Colonic mucosa (tissue), 4 donors: ENCODE data around the gene CD55. TPM values are rescaled to one million over a fixed set of nuclear protein-coding genes. Genes with fewer than 3 reads are reported as not detected.

Source experiments
- DNase-seq: peaks from one replicate; pipeline ENCODE4 v3.0.0-alpha.2; 2020
- H3K27ac ChIP-seq: fragments of 200-600 bp; one replicate; pipeline ENCODE4 v1.8.0; 2021
- H3K27me3 ChIP-seq: fragments of 200-600 bp; one replicate; pipeline ENCODE4 v1.8.0; 2021
- H3K36me3 ChIP-seq: fragments of 200-600 bp; one replicate; pipeline ENCODE4 v1.8.0; 2021
- H3K4me1 ChIP-seq: fragments of 200-600 bp; one replicate; pipeline ENCODE4 v1.8.0; 2021; ENCODE audit warnings: mild to moderate bottlenecking
- H3K4me3 ChIP-seq: fragments of 200-600 bp; one replicate; pipeline ENCODE4 v1.8.0; 2021
- H3K9ac ChIP-seq, 2 donors: one replicate each; pipeline ENCODE4 v1.7.0; 2013; ENCODE audit warnings: control low read depth in 2 of 2, low read depth in 2 of 2, low read length in 2 of 2
- H3K9me3 ChIP-seq: fragments of 200-600 bp; one replicate; pipeline ENCODE4 v1.8.0; 2021
- CTCF ChIP-seq: fragments of 200-600 bp; IDR thresholded peaks from one replicate; pipeline ENCODE4 v1.8.0; 2022; ENCODE audit warnings: antibody characterized with exemption, mild to moderate bottlenecking
- intact Hi-C: fragments of 100-400 bp; cut with DNase I; formaldehyde crosslinking; loops from one replicate; pipeline ENCODE4 v1.14.1; 2022
- total RNA-seq, 2 donors: library from RNA; stranded (reverse); fragmentation: NEBNext Ultra II Directional in 1 of 2; extraction: Animal tissue kit (Norgen Biotek cat#: 25700) in 1 of 2; gene quantifications; one replicate each; pipeline ENCODE4 v1.2.1, GENCODE V29; 2021
- donor health status: healthy.
- donor health status: DM: no; HTN: no; CAD: no.
- donor health status: DM: no; HTN: no; CAD: no.

CD55 gene
- total RNA-seq, 2 donors from 2014 or later = 49.4 to 70.7 TPM

DNA sequence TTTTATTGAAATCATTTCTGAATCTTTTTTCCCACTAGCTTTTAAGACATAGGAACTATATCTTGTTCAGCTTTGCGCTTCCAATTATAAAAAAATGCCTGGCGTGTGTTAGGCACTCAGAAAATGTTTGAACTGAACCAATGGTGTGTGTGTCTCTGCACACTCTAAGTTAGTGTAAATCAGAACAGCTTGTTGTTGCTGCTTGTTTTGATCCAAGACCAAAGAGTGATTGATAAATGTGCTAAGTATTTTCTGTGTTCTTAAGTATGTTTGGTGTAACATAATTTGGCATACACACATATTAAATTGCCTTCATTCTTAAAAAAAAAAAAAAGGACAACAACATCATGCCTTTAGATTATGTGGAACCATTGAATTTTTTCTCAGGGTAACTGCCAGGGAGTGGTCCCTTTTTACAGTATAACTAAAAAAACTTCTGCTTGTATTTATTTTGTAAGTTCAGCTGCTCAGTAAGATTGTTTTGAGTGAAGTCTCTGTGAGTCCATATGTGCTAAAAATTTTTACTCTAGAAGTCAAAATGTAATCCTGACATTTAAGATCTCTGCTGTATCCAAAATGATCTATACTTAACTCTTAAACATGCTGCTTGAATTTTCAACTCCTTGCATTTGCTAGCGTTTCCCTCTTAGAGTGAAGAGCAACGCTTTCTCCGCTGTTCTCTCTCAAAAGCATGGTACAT, 8.7 kb downstream of the CD55 start:
- no peak for DNase-seq
- intact Hi-C loops = loop anchor here (10.0 kb wide), 1 partner anchor 75 kb away; no protein-coding TSS in a partner anchor
- Histone ChIP-seq H3K4me3 (no peak overlapping the region), H3K27me3 (no peaks in the 10 kb centered on the region), H3K36me3 (no peaks in the 10 kb centered on the region), H3K27ac (no peak overlapping the region), H3K9me3 (no peaks in the 10 kb centered on the region), H3K4me1 (no peaks in the 10 kb centered on the region), H3K9ac (no peak overlapping the region)
- TF ChIP-seq CTCF = no peak

- Histone ChIP-seq H3K36me3 (no peaks in the 10 kb centered on the region), H3K27me3 (no peaks in the 10 kb centered on the region), H3K9me3 (no peaks in the 10 kb centered on the region), H3K4me3 (no peak overlapping the region), H3K9ac (no peak overlapping the region), H3K27ac (no peak overlapping the region), H3K4me1 (no peaks in the 10 kb centered on the region)
- DNase-seq = no peak
- intact Hi-C loops = loop anchor here (10.0 kb wide), 1 partner anchor 73 kb away; no protein-coding TSS in a partner anchor
- no peak for TF ChIP-seq CTCF
Measured at GRCh38 chr1:207331354-207332313, 10.2 kb downstream of the CD55 start.

DNA sequence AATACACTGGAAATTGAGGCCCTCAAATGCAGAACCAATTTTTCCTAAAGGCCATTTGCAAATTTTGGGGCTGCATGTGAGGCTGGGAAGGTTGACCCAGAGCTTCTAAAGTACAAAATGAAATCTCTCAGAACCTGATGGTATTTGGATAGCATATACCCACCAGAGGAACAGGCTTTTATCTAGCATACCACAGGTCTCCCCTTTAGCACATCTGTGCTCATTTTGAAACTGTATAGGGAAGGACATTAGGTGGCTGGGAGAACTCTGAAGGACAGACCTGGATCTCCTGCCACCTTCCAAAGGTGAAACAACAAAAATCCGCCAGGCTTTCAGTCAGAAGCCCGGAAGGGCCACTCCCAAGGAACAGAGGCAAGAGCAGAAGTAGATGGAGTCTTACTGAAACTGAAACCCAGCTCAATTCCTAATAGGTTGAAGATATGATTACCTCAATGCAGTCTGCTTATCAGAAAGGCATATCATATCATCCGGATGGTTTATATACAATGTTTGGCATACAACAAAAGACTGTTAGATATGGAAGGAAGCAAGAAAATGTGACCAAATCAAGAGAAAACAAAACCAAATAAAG, 11.6 kb downstream of the CD55 start:
- H3K4me3 ChIP-seq = no peak overlapping the region
- no peaks in the 10 kb centered on the region for H3K27me3 ChIP-seq
- H3K9me3 ChIP-seq = no peaks in the 10 kb centered on the region
- H3K4me1 ChIP-seq = no peaks in the 10 kb centered on the region
- intact Hi-C loops = loop anchor here (10.0 kb wide), 1 partner anchor 72 kb away; no protein-coding TSS in a partner anchor
- no peak for TF ChIP-seq CTCF
- H3K36me3 ChIP-seq = no peaks in the 10 kb centered on the region
- H3K9ac ChIP-seq = no peak overlapping the region
- no peak for DNase-seq
- no peak overlapping the region for H3K27ac ChIP-seq

- H3K36me3 ChIP-seq = no peaks in the 10 kb centered on the region
- no peaks in the 10 kb centered on the region for H3K4me1 ChIP-seq
- DNase-seq = no peak
- H3K27me3 ChIP-seq = no peaks in the 10 kb centered on the region
- no peak overlapping the region for H3K9ac ChIP-seq
- TF ChIP-seq CTCF = no peak
- H3K4me3 ChIP-seq = no peak overlapping the region
- no peaks in the 10 kb centered on the region for H3K9me3 ChIP-seq
- H3K27ac ChIP-seq = no peak overlapping the region
- intact Hi-C loops = loop anchor here (10.0 kb wide), 1 partner anchor 71 kb away; no protein-coding TSS in a partner anchor
Measured at GRCh38 chr1:207333620-207334019, 12.1 kb downstream of the CD55 start.

DNA sequence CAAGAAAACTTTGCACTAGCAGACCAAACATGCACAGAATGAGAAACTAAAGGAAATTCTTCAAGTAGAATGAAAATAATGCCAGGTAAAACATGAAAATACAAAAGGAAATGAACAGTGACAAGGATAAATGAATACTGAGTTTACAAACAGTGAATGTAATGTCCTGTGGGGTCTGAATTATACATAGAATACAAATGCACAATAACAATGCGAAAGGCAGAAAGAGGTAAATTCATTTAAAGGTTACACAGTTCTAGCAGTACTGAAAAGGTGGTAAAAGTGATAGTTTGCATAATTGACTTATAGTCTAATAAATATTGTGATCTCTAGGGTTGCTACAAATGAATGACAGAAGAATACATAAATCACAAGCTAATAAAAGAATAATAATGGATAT, 12.9 kb downstream of the CD55 start:
- Histone ChIP-seq H3K4me1 (no peaks in the 10 kb centered on the region), H3K36me3 (no peaks in the 10 kb centered on the region), H3K27ac (no peak overlapping the region), H3K9me3 (no peaks in the 10 kb centered on the region), H3K9ac (no peak overlapping the region), H3K27me3 (no peaks in the 10 kb centered on the region), H3K4me3 (no peak overlapping the region)
- TF ChIP-seq CTCF = no peak
- no peak for DNase-seq
- intact Hi-C loops = loop anchor here (10.0 kb wide), 1 partner anchor 70 kb away; no protein-coding TSS in a partner anchor
